ENCODE results near the gene TRAK1.

The TRAK1 gene

DNA sequence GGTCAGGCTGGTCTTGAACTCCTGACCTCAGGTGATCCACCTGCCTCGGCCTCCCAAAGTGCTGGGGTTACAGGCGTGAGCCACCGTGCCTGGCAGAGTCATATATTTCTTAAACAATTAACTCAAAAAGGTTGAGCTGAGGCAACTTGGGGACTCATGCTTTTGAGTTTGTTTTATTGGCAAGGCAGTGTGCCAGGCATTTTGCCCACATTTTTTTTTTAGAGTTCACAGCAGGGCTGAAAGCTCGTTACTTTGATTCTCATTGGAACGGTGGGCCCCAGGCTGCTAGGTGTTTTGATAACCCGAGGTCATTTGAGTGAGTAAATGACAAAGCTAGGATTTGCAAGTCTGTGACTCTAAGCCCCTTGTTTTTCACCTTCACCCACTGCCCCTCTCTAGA, 98.6 kb downstream of the TRAK1 start:
- H3K4me3 ChIP-seq (ENCODE audit: low read depth, low read length) = no peak overlapping the region
- no peak for TF ChIP-seq CTCF (IDR thresholded peaks at IDR 0.05; ENCODE audit: borderline replicate concordance, insufficient read depth, low read depth, low read length)

DNA sequence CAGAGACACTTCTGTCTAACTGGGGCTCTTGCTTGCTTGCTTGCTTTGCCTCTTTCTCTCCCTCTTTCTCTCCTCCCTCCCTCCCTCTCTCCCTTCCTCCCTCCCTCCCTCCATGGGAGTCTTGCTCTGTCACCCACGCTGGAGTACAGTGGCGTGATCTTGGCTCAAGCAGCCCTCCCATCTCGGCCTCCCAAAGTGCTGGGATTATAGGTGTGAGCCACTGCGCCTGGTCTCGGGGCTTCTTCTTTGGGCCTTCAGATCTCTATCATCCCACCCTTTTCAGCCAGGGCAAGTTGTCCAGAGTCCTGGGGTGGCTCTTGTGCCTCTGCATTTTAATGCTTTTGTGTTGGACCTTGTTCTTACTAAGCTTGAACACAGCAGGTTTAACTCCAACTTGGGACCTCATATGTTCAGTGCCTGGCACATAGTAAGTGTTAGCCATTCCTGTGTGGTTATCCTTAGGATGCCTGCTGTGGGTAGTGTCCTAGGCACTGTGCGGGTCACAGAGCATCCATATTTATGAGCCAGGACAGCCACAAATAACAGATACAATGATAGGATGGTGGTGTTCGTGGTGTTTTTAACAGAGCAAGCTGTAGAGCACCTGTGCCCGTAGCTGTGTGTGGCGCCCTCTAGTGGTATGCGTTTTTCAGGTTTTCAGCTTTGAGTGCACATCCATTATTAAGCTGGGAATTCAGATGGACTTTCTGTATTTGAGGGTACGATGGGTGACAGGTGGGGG, 99.7 kb downstream of the TRAK1 start:
- TF ChIP-seq CTCF (IDR thresholded peaks at IDR 0.05; ENCODE audit: borderline replicate concordance, insufficient read depth, low read depth, low read length) = peak; percentile 80
- no peak overlapping the region for H3K4me3 ChIP-seq (ENCODE audit: low read depth, low read length)

GRCh38 chr3:42191443-42191747, 100.2 kb downstream of the TRAK1 start:
- no peak for TF ChIP-seq CTCF (IDR thresholded peaks at IDR 0.05; ENCODE audit: borderline replicate concordance, insufficient read depth, low read depth, low read length)
- H3K4me3 ChIP-seq (ENCODE audit: low read depth, low read length) = no peak overlapping the region

GRCh38 chr3:42192334-42193200, 101.4 kb downstream of the TRAK1 start:
- peak overlapping the region; percentile 19 for H3K4me3 ChIP-seq (ENCODE audit: low read depth, low read length)
- no peak for TF ChIP-seq CTCF (IDR thresholded peaks at IDR 0.05; ENCODE audit: borderline replicate concordance, insufficient read depth, low read depth, low read length)

GRCh38 chr3:42194943-42195510, 103.9 kb downstream of the TRAK1 start:
- no peak for TF ChIP-seq CTCF (IDR thresholded peaks at IDR 0.05; ENCODE audit: borderline replicate concordance, insufficient read depth, low read depth, low read length)
- peak overlapping the region; percentile 46 for H3K4me3 ChIP-seq (ENCODE audit: low read depth, low read length)

GRCh38 chr3:42195879-42196330, 104.7 kb downstream of the TRAK1 start:
- peak overlapping the region; percentile 31 for H3K4me3 ChIP-seq (ENCODE audit: low read depth, low read length)
- no peak for TF ChIP-seq CTCF (IDR thresholded peaks at IDR 0.05; ENCODE audit: borderline replicate concordance, insufficient read depth, low read depth, low read length)

Data from GM12875 (cell line).